HepG2 (cell line): Measurements from ENCODE around the gene GABRG3. TPM values are rescaled to one million over a fixed set of nuclear protein-coding genes. Genes with fewer than 3 reads are reported as not detected.

Experiments used
- ATAC-seq: fragments of 200-7000 bp; cut with Tn5 transposase; 3 replicates; pipeline ENCODE4 v1.9.1; 2020; ENCODE audit warnings: mild to moderate bottlenecking, moderate library complexity
- BruUV-seq: library from RNA; stranded (reverse); fragments of 400-500 nt; replicated peaks from 2 replicates; lab custom pipeline; 2021; lab: Mats Ljungman, UMichigan
- CTCF ChIA-PET: fragments of 300-600 bp; formaldehyde crosslinking; extraction: SDS; loops from one replicate; lab custom pipeline; 2021; ENCODE audit warnings: low total read pairs, inconsistent platforms, low intra/inter-chr PET ratio; lab: Yijun Ruan, JAX
- POLR2A ChIA-PET: fragments of 350-600 bp; sonication (Branson Sonifier 250); formaldehyde crosslinking; loops from one replicate; lab custom pipeline; 2020; ENCODE audit warnings: antibody characterized with exemption, inconsistent platforms; lab: Yijun Ruan, JAX
- DNase-seq: peaks from one replicate; pipeline ENCODE4 v3.0.0-alpha.2; 2015; ENCODE audit warnings: low spot score
- FAIRE-seq: peaks from 3 replicates; lab custom pipeline; 2011; peaks lifted over from hg19 to GRCh38; lab: Jason Lieb, UNC
- H2AFZ ChIP-seq: one replicate; pipeline ENCODE4 v1.6.1; 2011; ENCODE audit warnings: low read length, inconsistent platforms
- H3K27ac ChIP-seq: fragments of 300-600 bp; 3 replicates; pipeline ENCODE4 v1.8.0; 2011; ENCODE audit warnings: mixed run types, mild to moderate bottlenecking, mixed read lengths, low read length, inconsistent platforms; ENCODE audit not compliant: insufficient read depth; ENCODE audit errors: extremely low read length
- H3K27me3 ChIP-seq, 2 experiments: fragments of 200-600 bp in 1 of 2; 2 replicates in 1 of 2; 3 replicates in 1 of 2; pipeline versions ENCODE4 v1.6.0 to v1.8.0; 2011; ENCODE audit warnings: low read length in 2 of 2, mild to moderate bottlenecking in 2 of 2, moderate library complexity in 2 of 2, inconsistent platforms in 1 of 2; ENCODE audit not compliant: insufficient read depth in 2 of 2, control insufficient read depth in 1 of 2
- H3K36me3 ChIP-seq, 2 experiments: fragments of 200-600 bp in 1 of 2; replicated peaks in 1 of 2; 2 replicates in 1 of 2; 3 replicates in 1 of 2; pipeline versions ENCODE4 v1.5.1 to v1.8.0; 2011; ENCODE audit warnings: low read length in 2 of 2, inconsistent platforms in 1 of 2; ENCODE audit not compliant: insufficient read depth in 2 of 2, control insufficient read depth in 1 of 2
- H3K4me1 ChIP-seq: 2 replicates; pipeline ENCODE4 v1.5.1; 2012; ENCODE audit warnings: low read length, inconsistent platforms; ENCODE audit not compliant: insufficient read depth
- H3K4me2 ChIP-seq: 2 replicates; pipeline ENCODE4 v1.6.0; 2011; ENCODE audit warnings: low read depth, low read length, inconsistent platforms
- H3K4me3 ChIP-seq, 3 experiments: fragments of 200-600 bp in 1 of 3; sonication (generic), shearing (Covaris generic) in 1 of 3; replicated peaks in 1 of 3; 2 replicates each; pipeline ENCODE4 v1.5.1; 2011 to 2016; ENCODE audit warnings: low read length in 3 of 3, inconsistent platforms in 2 of 3, low read depth in 2 of 3, mild to moderate bottlenecking in 2 of 3, control low read depth in 1 of 3, mixed read lengths in 1 of 3; ENCODE audit not compliant: insufficient read depth in 1 of 3
- H3K79me2 ChIP-seq: one replicate; pipeline ENCODE4 v1.6.1; 2011; ENCODE audit warnings: low read length, inconsistent platforms; ENCODE audit not compliant: insufficient read depth
- H3K9ac ChIP-seq: 2 replicates; pipeline ENCODE4 v1.6.0; 2011; ENCODE audit warnings: mild to moderate bottlenecking, low read depth, low read length, inconsistent platforms; ENCODE audit not compliant: insufficient read depth
- H3K9me3 ChIP-seq: 2 replicates; pipeline ENCODE4 v1.5.1; 2012; ENCODE audit warnings: mild to moderate bottlenecking, low read length
- H4K20me1 ChIP-seq: 2 replicates; pipeline ENCODE4 v1.6.0; 2011; ENCODE audit warnings: inconsistent platforms, mild to moderate bottlenecking, low read length, moderate library complexity; ENCODE audit not compliant: insufficient read depth
- AGO2 ChIP-seq: fragments of 200-400 bp; formaldehyde crosslinking; optimal IDR thresholded peaks from 2 replicates; pipeline ENCODE3; 2017; ENCODE audit warnings: mild to moderate bottlenecking, low read depth, low read length, moderate library complexity
- CBX1 ChIP-seq: IDR thresholded peaks from one replicate; pipeline ENCODE4 v1.6.1; 2016; ENCODE audit warnings: antibody characterized with exemption, low read depth
- GATA4 ChIP-seq: sonication (generic); IDR thresholded peaks from 2 replicates; pipeline ENCODE4 v1.6.1; 2016; ENCODE audit warnings: antibody characterized with exemption, low read depth, borderline replicate concordance
- KLF16 ChIP-seq, 2 experiments: sonication (generic) in 1 of 2; formaldehyde crosslinking in 1 of 2; IDR thresholded peaks; 2 replicates each; pipeline versions ENCODE4 v1.6.1 to v1.8.0; 2016 to 2023; ENCODE audit warnings: missing genetic modification reagents in 2 of 2, missing compliant biosample characterization in 1 of 2
- NAIF1 ChIP-seq: sonication (generic); formaldehyde crosslinking; IDR thresholded peaks from 2 replicates; pipeline ENCODE4 v1.5.0; 2020; ENCODE audit warnings: mild to moderate bottlenecking, missing genetic modification reagents, borderline replicate concordance
- NCOA5 ChIP-seq: sonication (generic); formaldehyde crosslinking; IDR thresholded peaks from 2 replicates; pipeline ENCODE4 v1.4.0; 2020; ENCODE audit warnings: missing genetic modification reagents
- NFYC ChIP-seq: IDR thresholded peaks from 2 replicates; pipeline ENCODE4 v1.6.1; 2016; ENCODE audit warnings: missing genetic modification reagents, missing compliant biosample characterization
- SATB2 ChIP-seq: sonication (generic); formaldehyde crosslinking; IDR thresholded peaks from 2 replicates; pipeline ENCODE4 v1.5.0; 2020; ENCODE audit warnings: missing genetic modification reagents
- SP140L ChIP-seq: sonication (generic); formaldehyde crosslinking; IDR thresholded peaks from 2 replicates; pipeline ENCODE4 v1.4.0; 2020; ENCODE audit warnings: missing genetic modification reagents, borderline replicate concordance
- TFDP2 ChIP-seq: sonication (generic); formaldehyde crosslinking; IDR thresholded peaks from 2 replicates; pipeline ENCODE4 v1.4.0; 2020; ENCODE audit warnings: missing genetic modification reagents
- TSC22D2 ChIP-seq: sonication (generic); formaldehyde crosslinking; IDR thresholded peaks from 2 replicates; pipeline ENCODE4 v1.5.1; 2020; ENCODE audit warnings: missing genetic modification reagents, mild to moderate bottlenecking, borderline replicate concordance
- ZBTB1 ChIP-seq: sonication (generic); formaldehyde crosslinking; IDR thresholded peaks from 2 replicates; pipeline ENCODE4 v1.4.0; 2020; ENCODE audit warnings: missing genetic modification reagents, borderline replicate concordance
- ZNF441 ChIP-seq: sonication (generic); formaldehyde crosslinking; IDR thresholded peaks from 2 replicates; pipeline ENCODE4 v1.7.0; 2021; ENCODE audit warnings: missing genetic modification reagents, borderline replicate concordance
- ZNF484 ChIP-seq: sonication (generic); formaldehyde crosslinking; IDR thresholded peaks from 2 replicates; pipeline ENCODE4 v1.5.1; 2020; ENCODE audit warnings: mild to moderate bottlenecking, low read depth, missing genetic modification reagents, borderline replicate concordance
- WGBS: methylation state at CpG from one replicate; pipeline ENCODE4 v1.1.6; 2017; ENCODE audit warnings: low lambda C conversion rate; 5-methylcytosine and 5-hydroxymethylcytosine counted together
- in situ Hi-C: cut with HindIII; loops from 2 replicates; pipeline ENCODE4 v1.10.0; 2017; ENCODE audit warnings: low pct_unique_long_range_greater_than_20kb; ENCODE audit not compliant: extremely low pct_ligation_motif_present
- intact Hi-C: fragments of 100-400 bp; cut with micrococcal nuclease; formaldehyde crosslinking; loops from one replicate; pipeline ENCODE4 v1.10.0; 2022; ENCODE audit not compliant: unreplicated experiment
- polyA plus RNA-seq, 8 experiments: library from polyadenylated mRNA; depleted of rRNA in 3 of 8; stranded (reverse) in 7 of 8; unstranded in 1 of 8; fragments of >200 nt; fragmentation: Illumina TruSeq in 4 of 8; extraction: Trizol in 4 of 8; gene quantifications; 2 replicates each; pipeline versions ENCODE4 v1.2.1 to v1.2.3, GENCODE V29; 2011 to 2016; ENCODE audit warnings: low read depth in 4 of 8, missing spikeins in 1 of 8, mixed read lengths in 1 of 8; ENCODE audit not compliant: insufficient read depth in 1 of 8
- total RNA-seq, 5 experiments: library from RNA; depleted of rRNA; stranded (reverse); fragments of >200 nt; fragmentation: Illumina TruSeq; extraction: Trizol; gene quantifications; 2 replicates each; pipeline ENCODE4 v1.2.3, GENCODE V29; 2016; ENCODE audit warnings: low read depth in 1 of 5
- TF ChIP-seq, protein P1 (sequence below): IDR thresholded peaks from 2 replicates; pipeline ENCODE4 v1.6.1; 2016; ENCODE audit warnings: control low read depth
- TF ChIP-seq, protein P2 (sequence below): sonication (generic); formaldehyde crosslinking; IDR thresholded peaks from 2 replicates; pipeline ENCODE4 v1.8.0; 2022; ENCODE audit warnings: mild to moderate bottlenecking, missing genetic modification reagents, borderline replicate concordance

Gene GABRG3
- total and polyA plus RNA-seq, 2 of the 13 experiments (the other 11 are each of a cell fraction or from before 2014, with no cell fraction given), result not detected

GRCh38 chr15:27123291-27123690, 152.3 kb downstream of the GABRG3 start (continued):
- TF ChIP-seq ZBTB1 (no peak), TFDP2 (no peak), SATB2 (CRISPR knock-in tag) (no peak), SP140L (CRISPR knock-in tag) (no peak)
- TF ChIP-seq, protein P1, sequence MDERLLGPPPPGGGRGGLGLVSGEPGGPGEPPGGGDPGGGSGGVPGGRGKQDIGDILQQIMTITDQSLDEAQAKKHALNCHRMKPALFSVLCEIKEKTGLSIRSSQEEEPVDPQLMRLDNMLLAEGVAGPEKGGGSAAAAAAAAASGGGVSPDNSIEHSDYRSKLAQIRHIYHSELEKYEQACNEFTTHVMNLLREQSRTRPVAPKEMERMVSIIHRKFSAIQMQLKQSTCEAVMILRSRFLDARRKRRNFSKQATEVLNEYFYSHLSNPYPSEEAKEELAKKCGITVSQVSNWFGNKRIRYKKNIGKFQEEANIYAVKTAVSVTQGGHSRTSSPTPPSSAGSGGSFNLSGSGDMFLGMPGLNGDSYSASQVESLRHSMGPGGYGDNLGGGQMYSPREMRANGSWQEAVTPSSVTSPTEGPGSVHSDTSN (CRISPR knock-in tag), result no peak

DNA sequence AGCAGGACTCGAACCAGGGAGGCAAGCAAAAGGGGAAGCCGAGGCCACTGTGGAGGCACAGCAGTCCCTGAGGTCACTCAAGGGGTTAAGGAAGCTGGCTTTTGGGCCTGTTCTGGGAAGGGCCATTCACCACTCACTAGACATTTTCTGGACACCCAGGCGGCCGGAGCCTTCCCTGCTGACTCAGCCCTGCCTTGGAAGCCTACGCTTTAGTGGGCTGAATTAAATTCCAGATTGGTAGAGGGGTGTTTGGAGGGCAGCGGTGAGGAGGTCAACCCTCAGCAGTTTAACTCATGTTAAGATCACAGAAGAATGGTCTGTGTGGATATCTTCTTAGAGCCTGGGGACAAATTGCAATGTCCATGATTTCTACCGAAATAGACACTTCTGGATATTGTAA, 152.8 kb downstream of the GABRG3 start:
- CTCF ChIA-PET, result no interaction called here
- DNase-seq (no peak), FAIRE-seq (no peak), ATAC-seq (no peak)
- intact Hi-C loops (no loop called here), in situ Hi-C loops (no loop called here)
- Histone ChIP-seq H3K27me3 (no peaks in the 10 kb centered on the region), H3K27ac (no peak overlapping the region), H3K36me3 (no peaks in the 10 kb centered on the region), H3K9me3 (peaks cover 29% of the 10 kb centered on the region; the same call in 1 of the 2 replicates), H2AFZ (no peak overlapping the region), H4K20me1 (no peaks in the 10 kb centered on the region), H3K4me2 (no peak overlapping the region), H3K4me3 (no peak overlapping the region), H3K9ac (no peak overlapping the region), H3K4me1 (no peaks in the 10 kb centered on the region), H3K79me2 (no peaks in the 10 kb centered on the region)
- POLR2A ChIA-PET, result no interaction called here
- TF ChIP-seq NFYC (CRISPR knock-in tag), result no peak
- TF ChIP-seq, protein P2, sequence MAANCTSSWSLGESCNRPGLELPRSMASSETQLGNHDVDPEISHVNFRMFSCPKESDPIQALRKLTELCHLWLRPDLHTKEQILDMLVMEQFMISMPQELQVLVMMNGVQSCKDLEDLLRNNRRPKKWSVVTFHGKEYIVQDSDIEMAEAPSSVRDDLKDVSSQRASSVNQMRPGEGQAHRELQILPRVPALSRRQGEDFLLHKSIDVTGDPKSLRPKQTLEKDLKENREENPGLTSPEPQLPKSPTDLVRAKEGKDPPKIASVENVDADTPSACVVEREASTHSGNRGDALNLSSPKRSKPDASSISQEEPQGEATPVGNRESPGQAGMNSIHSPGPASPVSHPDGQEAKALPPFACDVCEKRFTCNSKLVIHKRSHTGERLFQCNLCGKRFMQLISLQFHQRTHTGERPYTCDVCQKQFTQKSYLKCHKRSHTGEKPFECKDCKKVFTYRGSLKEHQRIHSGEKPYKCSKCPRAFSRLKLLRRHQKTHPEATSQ (CRISPR knock-in tag), result no peak
- TF ChIP-seq CBX1, result no peak
- TF ChIP-seq NAIF1 (CRISPR knock-in tag), result no peak
- TF ChIP-seq TSC22D2, result no peak
- TF ChIP-seq ZNF441 (CRISPR knock-in tag), result no peak
- no peak for TF ChIP-seq GATA4
- TF ChIP-seq AGO2, result no peak
- no peak for TF ChIP-seq ZNF484 (CRISPR knock-in tag)
- no peak for TF ChIP-seq KLF16 (CRISPR knock-in tag; IDR thresholded peaks at IDR 0.05)
- no peak for TF ChIP-seq NCOA5 (CRISPR knock-in tag)
- WGBS, result 15% methylated on average over 5 of the region's 7 CpGs
- no TSS peak for BruUV-seq
